COLO668 (cell line): Measurements from ENCODE around the gene ABCA7.
"Not testable (repeated sequence)": the region's sequence is repeated elsewhere in the genome, so short reads cannot be mapped to it uniquely, and the experiment has no call there.

Experiments
- DNase-seq: peaks from one replicate; lab custom pipeline; 2025; ENCODE audit not compliant: unreplicated experiment; lab: John Stamatoyannopoulos, UW

ABCA7 gene

GRCh38 chr19:1113986-1114483 is 74.1 kb downstream of the ABCA7 start:
- no peak for DNase-seq

DNA sequence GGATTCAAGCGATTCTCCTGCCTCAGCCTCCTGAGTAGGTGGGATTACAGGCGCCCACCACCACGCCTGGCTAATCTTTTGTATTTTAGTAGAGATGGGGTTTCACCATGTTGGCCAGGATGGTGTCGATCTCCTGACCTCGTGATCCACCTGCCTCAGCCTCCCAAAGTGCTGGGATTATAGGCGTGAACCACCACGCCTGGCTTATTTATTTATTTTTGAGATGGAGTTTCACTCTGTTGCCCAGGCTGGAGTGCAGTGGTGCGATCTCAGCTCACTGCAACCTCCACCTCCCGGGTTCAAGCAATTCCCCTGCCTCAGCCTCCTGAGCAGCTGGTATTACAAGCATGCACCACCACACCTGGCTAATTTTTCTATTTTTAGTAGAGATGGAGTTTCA is 74.8 kb downstream of the ABCA7 start:
- not testable (repeated sequence) for DNase-seq
